ENCODE data around the gene RASA1. TPM values are rescaled to one million over a fixed set of nuclear protein-coding genes. Genes with fewer than 3 reads are reported as not detected.

The RASA1 gene
- total and polyA plus RNA-seq, 2 experiments from 2014 or later = 9.3 to 35.0 TPM

DNA sequence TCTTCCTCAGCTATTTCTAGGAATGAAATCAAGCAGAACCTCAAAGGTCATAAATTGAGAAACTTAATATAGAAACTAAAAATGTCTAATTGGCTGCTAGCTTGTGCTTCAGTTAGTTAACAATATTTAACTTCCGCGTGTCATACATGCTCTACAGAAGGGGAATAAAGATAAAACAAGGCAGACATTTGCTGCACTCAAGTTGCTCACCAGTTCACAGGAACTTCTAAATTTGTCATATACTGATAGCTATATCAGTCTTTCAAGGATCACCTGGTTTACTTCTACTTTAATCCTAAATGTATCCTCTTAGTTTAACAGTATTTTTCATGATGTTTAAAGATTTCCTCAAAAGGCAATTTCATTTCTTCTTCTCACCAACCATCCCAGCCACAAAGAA lies 136.7 kb downstream of the RASA1 start:
- no peaks in the 10 kb centered on the region for H3K9me2 ChIP-seq (ENCODE audit: insufficient read depth)
- Mint-ChIP-seq H3K4me3 (no peak overlapping the region), H3K27me3 (ENCODE audit: insufficient read depth, low read depth, poor library complexity) (no peaks in the 10 kb centered on the region), H3K27ac (no peak overlapping the region), H3K4me1 (no peaks in the 10 kb centered on the region), H3K9me3 (peaks cover 2% of the 10 kb centered on the region; the same call in 1 of the 3 replicates), H3K36me3 (ENCODE audit: low read depth) (peaks cover 91% of the 10 kb centered on the region)
- H3K4me3 ChIP-seq = no peak overlapping the region
- H3F3A ChIP-seq (replicated peaks; ENCODE audit: low read depth) = no peaks in the 10 kb centered on the region
- H3K27ac ChIP-seq (ENCODE audit: low read depth) = no peak overlapping the region
- H3K4me1 ChIP-seq (ENCODE audit: insufficient read depth) = no peaks in the 10 kb centered on the region
- no peak overlapping the region for H2AFZ ChIP-seq
- H3K27me3 ChIP-seq (ENCODE audit: insufficient read depth) = no peaks in the 10 kb centered on the region
- H4K20me1 ChIP-seq (replicated peaks; ENCODE audit: insufficient read depth) = peaks cover 4% of the 10 kb centered on the region; the same call in 1 of the 2 replicates
- no peak for TF ChIP-seq JUNB (IDR thresholded peaks at IDR 0.05; ENCODE audit: unreplicated experiment)
- no peak for TF ChIP-seq CREB1 (CRISPR knock-in tag; IDR thresholded peaks at IDR 0.05; ENCODE audit: low read depth)
- no peak for TF ChIP-seq EZH2 (IDR thresholded peaks at IDR 0.05; ENCODE audit: low read depth, unreplicated experiment)
- TF ChIP-seq ZNF114 (CRISPR knock-in tag; IDR thresholded peaks at IDR 0.05) = no peak
- TF ChIP-seq POLR2AphosphoS5 (IDR thresholded peaks at IDR 0.05; ENCODE audit: low read depth) = no peak
- TF ChIP-seq, protein P1, sequence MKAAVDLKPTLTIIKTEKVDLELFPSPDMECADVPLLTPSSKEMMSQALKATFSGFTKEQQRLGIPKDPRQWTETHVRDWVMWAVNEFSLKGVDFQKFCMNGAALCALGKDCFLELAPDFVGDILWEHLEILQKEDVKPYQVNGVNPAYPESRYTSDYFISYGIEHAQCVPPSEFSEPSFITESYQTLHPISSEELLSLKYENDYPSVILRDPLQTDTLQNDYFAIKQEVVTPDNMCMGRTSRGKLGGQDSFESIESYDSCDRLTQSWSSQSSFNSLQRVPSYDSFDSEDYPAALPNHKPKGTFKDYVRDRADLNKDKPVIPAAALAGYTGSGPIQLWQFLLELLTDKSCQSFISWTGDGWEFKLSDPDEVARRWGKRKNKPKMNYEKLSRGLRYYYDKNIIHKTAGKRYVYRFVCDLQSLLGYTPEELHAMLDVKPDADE (IDR thresholded peaks at IDR 0.05) = no peak
- peaks cover 59% of the 10 kb centered on the region for H3K36me3 ChIP-seq (ENCODE audit: insufficient read depth)
- no peak for DNase-seq (ENCODE audit: low spot score)
- H3K79me2 ChIP-seq (replicated peaks; ENCODE audit: insufficient read depth) = peaks cover 3% of the 10 kb centered on the region; the same call in 1 of the 2 replicates
- no peak overlapping the region for H3K4me2 ChIP-seq
- ATAC-seq = no peak

DNA sequence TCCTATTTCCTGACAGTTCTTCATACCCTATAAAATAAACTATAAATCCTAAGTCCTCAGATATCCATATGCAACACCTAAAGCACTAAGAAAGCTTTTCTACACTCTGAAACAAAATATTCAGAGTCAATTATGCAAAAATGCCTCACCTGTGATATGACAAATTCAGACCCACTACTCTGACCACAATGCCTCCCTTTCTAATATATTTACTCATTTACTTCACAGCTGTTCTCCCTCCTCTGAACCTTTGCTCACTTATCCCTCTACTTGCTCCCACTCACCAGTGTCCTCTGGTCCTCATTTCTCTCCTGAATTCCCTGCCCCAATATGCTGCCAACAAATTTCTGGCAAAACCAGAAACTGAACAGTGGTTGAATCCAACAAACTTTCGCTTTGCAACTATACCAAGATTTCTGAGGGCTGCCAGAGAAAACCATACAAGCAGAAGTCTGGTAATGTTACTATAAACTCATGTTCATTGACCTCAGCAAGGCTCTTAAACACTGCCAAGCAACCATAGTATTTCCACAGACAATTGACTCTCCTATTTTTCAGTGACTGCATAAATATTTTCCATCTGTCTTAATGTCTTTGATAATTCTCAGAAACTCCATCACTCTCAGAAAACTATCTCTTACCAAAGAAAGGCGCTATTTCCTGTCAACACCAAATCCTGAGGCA lies 137.9 kb downstream of the RASA1 start:
- Histone ChIP-seq H3K27ac (ENCODE audit: low read depth) (no peak overlapping the region), H3K9me2 (ENCODE audit: insufficient read depth) (no peaks in the 10 kb centered on the region), H3K4me2 (no peak overlapping the region), H3K4me1 (ENCODE audit: insufficient read depth) (no peaks in the 10 kb centered on the region), H2AFZ (no peak overlapping the region), H4K20me1 (replicated peaks; ENCODE audit: insufficient read depth) (peaks cover 4% of the 10 kb centered on the region; the same call in 1 of the 2 replicates), H3F3A (replicated peaks; ENCODE audit: low read depth) (no peaks in the 10 kb centered on the region), H3K36me3 (ENCODE audit: insufficient read depth) (peaks cover 56% of the 10 kb centered on the region), H3K27me3 (ENCODE audit: insufficient read depth) (no peaks in the 10 kb centered on the region), H3K4me3 (no peak overlapping the region), H3K79me2 (replicated peaks; ENCODE audit: insufficient read depth) (peaks cover 7% of the 10 kb centered on the region; the same call in 1 of the 2 replicates)
- Mint-ChIP-seq H3K27me3 (ENCODE audit: insufficient read depth, low read depth, poor library complexity) (no peaks in the 10 kb centered on the region), H3K9me3 (peaks cover 2% of the 10 kb centered on the region; the same call in 1 of the 3 replicates), H3K36me3 (ENCODE audit: low read depth) (peaks cover 86% of the 10 kb centered on the region), H3K27ac (no peak overlapping the region), H3K4me3 (no peak overlapping the region), H3K4me1 (no peaks in the 10 kb centered on the region)
- ATAC-seq (no peak), DNase-seq (ENCODE audit: low spot score) (no peak)
- TF ChIP-seq REST (IDR thresholded peaks at IDR 0.05; ENCODE audit: unreplicated experiment) = no peak
- no peak for TF ChIP-seq EZH2 (IDR thresholded peaks at IDR 0.05; ENCODE audit: low read depth, unreplicated experiment)
- no peak for TF ChIP-seq STAT1 (IDR thresholded peaks at IDR 0.05; ENCODE audit: unreplicated experiment)
- TF ChIP-seq EZH2phosphoT487 (IDR thresholded peaks at IDR 0.05; ENCODE audit: unreplicated experiment) = no peak
- TF ChIP-seq ZNF462 (CRISPR knock-in tag; IDR thresholded peaks at IDR 0.05) = no peak
- TF ChIP-seq NANOG (IDR thresholded peaks at IDR 0.05; ENCODE audit: borderline replicate concordance) = no peak
